ENCODE results near the gene MEF2C.
A peak's percentile ranks its signal among the peaks of the same experiment; 100 is the strongest.

Gene MEF2C

GRCh38 chr5:88685591-88686541 is 197.1 kb downstream of the MEF2C start:
- DNase-seq = no peak

- DNase-seq = no peak
Measured at GRCh38 chr5:88683506-88684135, 199.4 kb downstream of the MEF2C start.

GRCh38 chr5:88682881-88683361 is 200.1 kb downstream of the MEF2C start:
- no peak for DNase-seq

- DNase-seq = no peak
Measured at GRCh38 chr5:88682131-88682530, 200.9 kb downstream of the MEF2C start.

- no peak for DNase-seq
Measured at GRCh38 chr5:88681211-88681803, 201.7 kb downstream of the MEF2C start.

- peak; percentile 74 for DNase-seq
Measured at GRCh38 chr5:88680253-88681132, 202.5 kb downstream of the MEF2C start.

GRCh38 chr5:88679638-88680037 is 203.3 kb downstream of the MEF2C start:
- DNase-seq = no peak

- DNase-seq = no peak
Measured at GRCh38 chr5:88678770-88679381, 204.1 kb downstream of the MEF2C start.

GRCh38 chr5:88677943-88678769 is 204.8 kb downstream of the MEF2C start:
- DNase-seq = no peak

- no peak for DNase-seq
Measured at GRCh38 chr5:88677376-88677895, 205.5 kb downstream of the MEF2C start.

- DNase-seq = no peak
Measured at GRCh38 chr5:88676637-88677375, 206.2 kb downstream of the MEF2C start.

- DNase-seq = no peak
Measured at GRCh38 chr5:88675708-88676636, 207.0 kb downstream of the MEF2C start.

GRCh38 chr5:88675168-88675707 is 207.7 kb downstream of the MEF2C start:
- DNase-seq = no peak

GRCh38 chr5:88674356-88675167 is 208.4 kb downstream of the MEF2C start:
- DNase-seq = no peak

- DNase-seq = no peak
Measured at GRCh38 chr5:88673253-88674105, 209.5 kb downstream of the MEF2C start.

- DNase-seq = no peak
Measured at GRCh38 chr5:88672644-88673252, 210.2 kb downstream of the MEF2C start.
